KMS-11 (cell line): Measurements from ENCODE around the gene OLR1.

Source experiments
- H2AFZ ChIP-seq: fragments of 200-600 bp; sonication (generic); 2 replicates; pipeline ENCODE4 v1.6.1; 2016; ENCODE audit warnings: antibody characterized with exemption, mixed run types, low read depth
- H3K27ac ChIP-seq: fragments of 200-600 bp; sonication (generic); 2 replicates; pipeline ENCODE4 v1.6.1; 2016; ENCODE audit warnings: mild to moderate bottlenecking, mixed run types
- H3K27me3 ChIP-seq: fragments of 200-600 bp; sonication (generic); 2 replicates; pipeline ENCODE4 v1.6.1; 2017; ENCODE audit warnings: mild to moderate bottlenecking, low read depth, mixed run types, moderate library complexity; ENCODE audit not compliant: insufficient read depth
- H3K36me3 ChIP-seq: fragments of 200-600 bp; sonication (generic); 2 replicates; pipeline ENCODE4 v1.6.1; 2017; ENCODE audit warnings: mild to moderate bottlenecking, mixed run types; ENCODE audit not compliant: insufficient read depth
- H3K4me1 ChIP-seq: fragments of 200-600 bp; sonication (generic); 2 replicates; pipeline ENCODE4 v1.6.1; 2016; ENCODE audit warnings: mild to moderate bottlenecking, low read depth, mixed run types; ENCODE audit not compliant: poor library complexity, severe bottlenecking
- H3K4me2 ChIP-seq: fragments of 200-600 bp; sonication (generic); 2 replicates; pipeline ENCODE4 v1.7.0; 2016; ENCODE audit warnings: mild to moderate bottlenecking, mixed run types
- H3K4me3 ChIP-seq: fragments of 200-600 bp; sonication (generic); IDR thresholded peaks from 2 replicates; pipeline ENCODE4 v1.6.1; 2017; ENCODE audit warnings: low read depth, low read length, mixed read lengths; ENCODE audit not compliant: insufficient read depth
- H3K79me2 ChIP-seq: fragments of 200-600 bp; sonication (generic); 2 replicates; pipeline ENCODE4 v1.6.1; 2016; ENCODE audit warnings: low read depth, mixed run types; ENCODE audit not compliant: insufficient read depth
- H3K9ac ChIP-seq: fragments of 200-600 bp; sonication (generic); 2 replicates; pipeline ENCODE4 v1.6.1; 2016; ENCODE audit warnings: mild to moderate bottlenecking, mixed run types
- H4K20me1 ChIP-seq: fragments of 200-600 bp; sonication (generic); 2 replicates; pipeline ENCODE4 v1.6.1; 2016; ENCODE audit warnings: mild to moderate bottlenecking, mixed run types; ENCODE audit not compliant: insufficient read depth
- TF ChIP-seq, protein P1 (sequence below): fragments of 200-600 bp; sonication (generic); conservative IDR thresholded peaks from 2 replicates; pipeline ENCODE4 v1.6.1; 2017; ENCODE audit warnings: low read depth, mild to moderate bottlenecking, antibody characterized with exemption, low read length, moderate library complexity, mixed read lengths

The OLR1 gene

DNA sequence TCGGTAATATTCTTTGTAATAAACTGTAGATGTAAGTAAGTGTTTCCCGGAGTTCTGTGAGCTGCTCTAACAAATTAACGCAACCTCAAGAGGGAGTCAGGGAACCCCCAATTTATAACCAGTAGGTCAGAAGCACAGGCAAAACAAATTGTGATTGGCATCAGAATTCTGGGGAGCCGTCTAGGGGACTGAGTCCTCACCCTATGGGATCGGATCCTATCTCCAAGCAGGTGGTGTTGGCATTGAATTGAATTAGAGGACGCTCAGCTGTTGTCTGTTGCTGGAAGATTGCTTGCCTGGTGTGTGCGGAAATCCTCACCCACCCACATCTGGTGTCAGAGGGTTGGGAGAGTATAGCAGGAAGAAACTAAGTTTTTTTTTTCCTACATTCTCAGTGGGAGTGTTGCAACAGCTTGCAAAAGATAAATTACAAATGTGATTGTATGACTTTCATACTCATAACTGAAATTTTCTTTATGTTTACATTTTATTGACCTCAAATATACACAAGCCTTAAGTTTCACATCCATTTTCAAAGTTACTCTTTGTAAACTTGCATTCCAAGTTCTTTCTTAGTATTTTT lies 12.4 kb upstream of the OLR1 start:
- no peaks in the 10 kb centered on the region for H4K20me1 ChIP-seq
- H3K4me1 ChIP-seq: no peaks in the 10 kb centered on the region
- TF ChIP-seq, protein P1, sequence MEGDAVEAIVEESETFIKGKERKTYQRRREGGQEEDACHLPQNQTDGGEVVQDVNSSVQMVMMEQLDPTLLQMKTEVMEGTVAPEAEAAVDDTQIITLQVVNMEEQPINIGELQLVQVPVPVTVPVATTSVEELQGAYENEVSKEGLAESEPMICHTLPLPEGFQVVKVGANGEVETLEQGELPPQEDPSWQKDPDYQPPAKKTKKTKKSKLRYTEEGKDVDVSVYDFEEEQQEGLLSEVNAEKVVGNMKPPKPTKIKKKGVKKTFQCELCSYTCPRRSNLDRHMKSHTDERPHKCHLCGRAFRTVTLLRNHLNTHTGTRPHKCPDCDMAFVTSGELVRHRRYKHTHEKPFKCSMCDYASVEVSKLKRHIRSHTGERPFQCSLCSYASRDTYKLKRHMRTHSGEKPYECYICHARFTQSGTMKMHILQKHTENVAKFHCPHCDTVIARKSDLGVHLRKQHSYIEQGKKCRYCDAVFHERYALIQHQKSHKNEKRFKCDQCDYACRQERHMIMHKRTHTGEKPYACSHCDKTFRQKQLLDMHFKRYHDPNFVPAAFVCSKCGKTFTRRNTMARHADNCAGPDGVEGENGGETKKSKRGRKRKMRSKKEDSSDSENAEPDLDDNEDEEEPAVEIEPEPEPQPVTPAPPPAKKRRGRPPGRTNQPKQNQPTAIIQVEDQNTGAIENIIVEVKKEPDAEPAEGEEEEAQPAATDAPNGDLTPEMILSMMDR: no peak
- no peak overlapping the region for H3K9ac ChIP-seq
- no peaks in the 10 kb centered on the region for H3K27me3 ChIP-seq
- H3K36me3 ChIP-seq: no peaks in the 10 kb centered on the region
- H3K4me3 ChIP-seq: no peak overlapping the region
- H3K4me2 ChIP-seq: no peak overlapping the region
- no peak overlapping the region for H3K27ac ChIP-seq
- no peak overlapping the region for H2AFZ ChIP-seq
- no peaks in the 10 kb centered on the region for H3K79me2 ChIP-seq

- no peaks in the 10 kb centered on the region for H3K36me3 ChIP-seq
- H3K4me3 ChIP-seq: no peak overlapping the region
- no peak overlapping the region for H3K27ac ChIP-seq
- no peak overlapping the region for H2AFZ ChIP-seq
- no peaks in the 10 kb centered on the region for H4K20me1 ChIP-seq
- H3K4me1 ChIP-seq: no peaks in the 10 kb centered on the region
- no peak overlapping the region for H3K9ac ChIP-seq
- H3K79me2 ChIP-seq: no peaks in the 10 kb centered on the region
- no peaks in the 10 kb centered on the region for H3K27me3 ChIP-seq
- H3K4me2 ChIP-seq: no peak overlapping the region
- TF ChIP-seq, protein P1: no peak
Observed at GRCh38 chr12:10182354-10183049, 10.6 kb upstream of the OLR1 start.

- H3K36me3 ChIP-seq: no peaks in the 10 kb centered on the region
- no peak overlapping the region for H3K4me2 ChIP-seq
- H3K79me2 ChIP-seq: no peaks in the 10 kb centered on the region
- H2AFZ ChIP-seq: no peak overlapping the region
- no peak overlapping the region for H3K9ac ChIP-seq
- no peak overlapping the region for H3K4me3 ChIP-seq
- H3K27ac ChIP-seq: no peak overlapping the region
- no peaks in the 10 kb centered on the region for H3K4me1 ChIP-seq
- H3K27me3 ChIP-seq: no peaks in the 10 kb centered on the region
- TF ChIP-seq, protein P1: no peak
- H4K20me1 ChIP-seq: no peaks in the 10 kb centered on the region
Observed at GRCh38 chr12:10179776-10180181, 7.8 kb upstream of the OLR1 start.

- TF ChIP-seq, protein P1: no peak
- Histone ChIP-seq H3K27ac (no peak within 1 kb of the TSS), H3K27me3 (no peaks in the 10 kb centered on the region), H3K4me2 (no peak within 1 kb of the TSS), H3K79me2 (no peaks in the 10 kb centered on the region), H3K9ac (no peak within 1 kb of the TSS), H3K4me1 (no peaks in the 10 kb centered on the region), H3K36me3 (no peaks in the 10 kb centered on the region), H4K20me1 (no peaks in the 10 kb centered on the region), H2AFZ (no peak within 1 kb of the TSS), H3K4me3 (no peak within 1 kb of the TSS)
Observed at GRCh38 chr12:10178821-10179220, 6.9 kb upstream of the OLR1 start, which contains the start of gene TMEM52B. Gene TMEM52B (plus strand): TSS chr12:10179032. CDS start chr12:10179575, 543 bp downstream.
